NCI-H510A treated with DMSO at 0.1 percent for 48 hours (cell line): ENCODE data around the gene TWNK.

ENCODE experiments used
- DNase-seq: peaks from one replicate; lab custom pipeline; 2025; lab: John Stamatoyannopoulos, UW

The TWNK gene

GRCh38 chr10:100986952-100987684 is at the start of gene TWNK, which contains the start of gene MRPL43:
Gene TWNK (plus strand): TSS chr10:100987543. CDS start chr10:100988211, 668 bp downstream.
Gene MRPL43 (minus strand): TSS chr10:100987497. CDS start chr10:100987443, 54 bp downstream.
- peak; percentile 68 for DNase-seq

GRCh38 chr10:100939763-100940344 is 47.5 kb upstream of the TWNK start:
- no peak for DNase-seq

GRCh38 chr10:100942229-100942628 is 45.1 kb upstream of the TWNK start:
- DNase-seq: no peak

GRCh38 chr10:100943508-100943907 is 43.8 kb upstream of the TWNK start:
- DNase-seq: no peak

- DNase-seq: no peak
Measured at GRCh38 chr10:100945754-100946153, 41.6 kb upstream of the TWNK start.

DNA sequence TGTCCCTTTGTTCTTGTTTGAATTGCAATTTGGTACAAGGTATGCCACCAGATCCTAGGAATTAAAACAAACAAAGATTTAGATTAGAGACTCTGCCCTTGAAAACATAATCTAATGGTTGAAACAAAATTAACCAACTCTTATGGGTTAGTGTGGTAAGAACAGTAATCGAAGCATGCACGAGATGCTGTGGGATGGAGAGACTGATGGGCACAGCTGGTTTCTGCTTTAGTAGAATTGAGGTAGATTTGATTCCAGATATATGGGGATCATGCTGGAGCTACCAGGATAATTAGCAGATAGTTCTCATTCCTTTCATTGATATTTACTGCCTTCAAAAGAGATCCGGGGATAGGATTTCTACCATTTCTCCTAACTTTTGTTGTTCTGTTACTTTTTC is 38.4 kb upstream of the TWNK start:
- no peak for DNase-seq

GRCh38 chr10:100960251-100960650 is 27.1 kb upstream of the TWNK start:
- DNase-seq: no peak

DNA sequence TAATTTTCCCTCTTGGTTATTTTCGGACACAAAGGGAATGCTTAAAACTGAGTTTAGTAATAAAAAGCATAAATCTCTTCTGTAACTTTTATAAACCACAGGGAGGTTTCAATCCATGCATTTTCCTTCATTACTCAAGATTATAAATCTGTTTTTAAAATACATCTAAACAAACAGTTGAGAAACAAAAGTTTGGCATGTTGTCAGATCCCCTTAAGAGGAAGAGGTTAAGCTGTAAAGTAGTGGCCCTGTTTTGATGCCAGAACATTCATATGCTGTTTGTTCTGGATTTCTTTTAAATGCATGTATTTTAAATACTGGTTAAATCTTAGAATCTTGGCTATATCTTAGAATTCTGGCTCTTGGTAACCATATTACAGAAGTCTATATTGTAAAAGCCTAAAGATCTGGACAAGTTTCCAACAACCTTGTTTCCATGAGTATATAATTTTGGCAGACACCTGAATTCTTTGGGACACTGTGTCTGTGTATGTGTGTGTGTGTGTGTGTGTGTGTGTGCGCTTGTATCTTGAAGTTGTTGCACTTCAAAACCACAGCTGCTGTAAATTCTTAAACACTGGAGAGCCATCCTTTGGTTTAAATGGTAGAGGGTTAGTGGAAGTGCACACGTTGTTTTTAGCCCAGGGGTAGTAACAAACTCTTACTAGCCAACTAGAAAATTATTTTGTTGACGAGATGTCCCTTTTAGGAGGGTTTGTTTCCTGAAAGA is 24.8 kb upstream of the TWNK start:
- no peak for DNase-seq

DNA sequence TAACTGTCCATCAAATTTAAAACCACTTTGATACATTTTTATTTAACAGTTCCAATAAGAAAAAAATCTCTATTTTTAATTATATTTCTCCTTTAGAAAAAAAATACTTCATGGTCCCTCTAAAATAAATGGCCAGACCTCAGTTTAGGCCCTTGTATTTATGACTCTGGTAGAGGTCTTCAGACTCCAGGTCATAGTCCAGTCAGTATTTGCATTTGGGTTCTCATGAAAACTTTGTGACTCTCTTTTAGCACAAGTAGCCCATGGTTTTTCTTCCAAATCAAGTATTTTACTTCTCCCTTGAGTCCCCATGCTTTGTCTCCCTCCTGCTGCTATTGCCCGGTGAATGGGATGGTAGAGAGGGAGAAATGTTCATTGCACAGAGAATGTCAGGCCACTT is 23.5 kb upstream of the TWNK start:
- no peak for DNase-seq

DNA sequence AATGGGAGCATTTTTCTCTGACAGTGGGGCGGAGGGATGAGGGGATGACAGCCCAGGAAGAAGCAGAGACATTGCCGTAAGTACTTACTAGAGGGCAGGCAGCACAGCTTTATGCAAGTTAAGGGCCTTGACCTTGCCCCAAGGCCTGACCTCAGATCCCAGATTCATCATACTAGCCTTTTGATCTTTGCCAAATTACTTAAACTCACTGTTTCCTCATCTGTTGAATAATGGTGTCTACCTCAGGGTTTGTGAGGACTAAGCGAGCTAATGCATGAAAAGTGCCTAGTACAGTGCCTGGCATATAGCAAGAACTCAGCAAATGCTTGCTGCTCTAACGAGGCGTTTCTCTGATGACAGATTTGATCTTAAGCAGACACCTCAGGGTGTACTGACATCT is 21.5 kb upstream of the TWNK start:
- DNase-seq: no peak

DNA sequence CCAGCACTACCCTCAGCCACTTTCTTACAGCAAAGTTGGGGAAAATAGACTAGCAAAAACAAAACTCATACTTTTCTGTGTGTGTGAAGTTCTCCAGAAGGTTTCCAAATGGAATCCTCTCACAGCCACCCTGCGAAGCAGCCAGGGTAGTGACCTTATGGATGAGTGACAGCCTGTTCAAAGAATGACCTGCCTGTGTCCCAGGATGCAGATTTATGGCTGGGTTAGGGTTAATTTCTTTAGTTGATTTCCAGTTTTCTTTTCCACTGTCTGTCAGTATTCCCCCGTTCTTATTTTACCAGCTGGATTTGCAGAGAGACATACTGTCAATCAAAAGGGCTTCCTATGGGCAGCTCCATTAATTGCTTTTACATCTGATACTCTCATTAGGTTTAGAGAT is 20.5 kb upstream of the TWNK start:
- DNase-seq: no peak

GRCh38 chr10:100967332-100967731 is 20.0 kb upstream of the TWNK start:
- no peak for DNase-seq

DNA sequence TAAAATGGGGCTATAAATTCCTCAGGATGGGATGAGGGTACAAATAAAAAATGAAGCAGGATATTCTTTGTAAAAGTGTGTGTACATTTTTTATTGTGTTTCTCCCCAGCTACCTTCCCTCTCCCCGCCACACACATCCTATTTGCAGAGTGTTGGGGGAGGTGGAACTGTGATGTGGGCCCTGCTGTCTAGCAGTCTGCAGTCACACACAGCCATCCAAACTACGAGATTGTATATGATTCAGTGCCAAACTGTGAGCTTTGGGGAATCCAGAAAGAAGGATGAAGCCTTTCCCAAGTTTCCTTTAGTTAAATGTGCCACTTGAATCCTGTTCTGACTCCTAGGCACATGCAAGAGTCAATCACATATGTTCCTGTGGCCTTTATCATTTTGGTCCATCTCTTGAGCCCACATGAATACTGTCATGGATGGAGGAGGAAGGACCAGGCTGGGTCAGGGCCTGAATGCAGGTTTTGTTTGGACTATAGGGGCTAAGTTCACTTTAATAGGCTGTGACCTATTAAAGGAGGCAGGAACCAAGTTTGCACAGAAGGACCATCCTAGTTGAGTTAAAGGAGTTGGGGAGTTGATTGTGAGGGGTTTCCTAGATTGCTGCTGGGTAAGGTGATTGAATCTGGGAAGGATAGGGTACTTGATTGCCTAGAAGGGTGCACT is 19.1 kb upstream of the TWNK start:
- DNase-seq: no peak

GRCh38 chr10:100968863-100969186 is 18.5 kb upstream of the TWNK start:
- DNase-seq: no peak

DNA sequence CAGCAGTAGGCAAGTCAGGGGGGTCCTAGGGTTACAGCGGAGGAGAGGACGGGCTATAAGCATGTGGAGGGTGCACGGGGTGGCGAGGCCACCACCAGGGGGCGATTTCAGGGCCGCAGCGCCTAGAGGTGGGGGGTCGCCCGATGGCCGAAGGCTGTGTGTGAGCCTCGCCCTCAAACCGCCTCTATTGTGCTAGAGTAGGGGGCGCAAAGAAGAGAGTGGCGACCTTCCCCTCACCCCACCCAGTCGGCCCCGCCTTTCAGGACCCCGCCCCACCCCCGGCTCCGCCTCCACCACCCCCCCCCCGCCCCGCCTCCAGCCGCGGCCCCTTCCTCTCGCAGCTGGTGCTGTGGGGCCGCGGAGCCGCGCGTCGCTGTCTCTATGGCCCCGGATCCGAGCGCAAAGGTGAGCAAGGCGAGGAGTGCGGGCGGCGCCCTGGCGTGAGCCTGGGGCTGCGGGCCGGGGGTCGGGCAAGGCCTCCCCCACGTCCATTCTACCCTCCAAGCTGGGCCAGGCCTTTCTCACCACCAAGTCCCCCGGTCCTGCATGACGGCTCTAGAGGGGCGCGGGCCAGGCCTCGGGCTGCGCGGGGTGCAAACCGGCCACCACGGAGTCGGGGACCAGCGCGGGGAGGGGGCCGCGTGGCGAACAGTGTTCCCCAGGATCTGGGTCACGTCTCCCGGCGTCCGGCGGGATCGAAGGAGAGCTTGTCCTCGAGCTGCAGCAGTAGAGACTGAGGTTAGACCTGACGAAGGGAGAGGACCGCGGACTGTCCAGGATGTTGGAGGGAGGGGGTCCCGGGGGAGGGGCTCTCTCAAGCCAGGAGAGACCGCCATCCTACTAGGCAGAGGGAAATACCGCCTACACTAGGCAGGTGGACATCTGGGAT is 17.9 kb upstream of the TWNK start, which contains the start of gene SEMA4G:
SEMA4G (plus strand) TSS at position 318 of the 889 bp plus-strand sequence. CDS start 3,409 bp downstream, outside the sequence.
- no peak for DNase-seq

DNA sequence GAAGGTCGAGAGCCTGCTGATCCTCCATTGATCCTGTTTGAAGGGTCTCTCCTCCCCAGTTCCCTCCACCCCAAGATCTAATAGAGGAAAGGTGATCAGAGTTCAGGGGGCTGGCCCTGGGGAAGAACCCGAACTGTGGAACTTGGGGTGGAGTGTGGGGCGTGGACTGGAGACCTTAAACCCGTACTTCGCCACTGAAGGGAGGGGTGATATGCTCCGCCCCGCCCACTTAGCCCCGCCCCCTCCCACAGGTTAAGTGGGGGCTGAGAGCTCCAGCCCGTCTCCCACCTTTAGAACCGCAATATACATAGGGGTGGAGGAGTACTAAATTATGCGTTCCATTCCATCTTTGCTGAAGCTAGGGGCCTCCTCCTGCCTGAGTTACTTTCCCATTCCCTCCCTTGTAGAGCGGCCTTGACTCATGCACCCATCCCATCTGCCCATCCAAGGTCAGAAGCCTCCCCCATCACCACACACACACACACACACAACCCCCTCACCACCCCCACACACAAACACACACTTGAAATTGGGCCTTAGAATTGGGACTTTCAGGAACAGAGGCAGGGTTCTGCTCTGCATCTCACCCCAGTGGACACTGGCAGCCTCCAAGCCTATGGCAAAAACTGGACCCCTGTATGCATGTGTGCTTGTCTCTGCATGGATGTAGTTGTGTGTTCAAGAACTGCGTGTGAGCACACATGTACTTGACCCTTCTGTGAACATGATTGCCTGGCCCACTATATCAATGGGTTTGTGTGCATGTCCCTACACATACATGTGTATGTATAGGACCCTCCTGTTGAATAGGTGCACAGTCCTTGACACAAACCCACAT is 17.0 kb upstream of the TWNK start:
- DNase-seq: no peak

DNA sequence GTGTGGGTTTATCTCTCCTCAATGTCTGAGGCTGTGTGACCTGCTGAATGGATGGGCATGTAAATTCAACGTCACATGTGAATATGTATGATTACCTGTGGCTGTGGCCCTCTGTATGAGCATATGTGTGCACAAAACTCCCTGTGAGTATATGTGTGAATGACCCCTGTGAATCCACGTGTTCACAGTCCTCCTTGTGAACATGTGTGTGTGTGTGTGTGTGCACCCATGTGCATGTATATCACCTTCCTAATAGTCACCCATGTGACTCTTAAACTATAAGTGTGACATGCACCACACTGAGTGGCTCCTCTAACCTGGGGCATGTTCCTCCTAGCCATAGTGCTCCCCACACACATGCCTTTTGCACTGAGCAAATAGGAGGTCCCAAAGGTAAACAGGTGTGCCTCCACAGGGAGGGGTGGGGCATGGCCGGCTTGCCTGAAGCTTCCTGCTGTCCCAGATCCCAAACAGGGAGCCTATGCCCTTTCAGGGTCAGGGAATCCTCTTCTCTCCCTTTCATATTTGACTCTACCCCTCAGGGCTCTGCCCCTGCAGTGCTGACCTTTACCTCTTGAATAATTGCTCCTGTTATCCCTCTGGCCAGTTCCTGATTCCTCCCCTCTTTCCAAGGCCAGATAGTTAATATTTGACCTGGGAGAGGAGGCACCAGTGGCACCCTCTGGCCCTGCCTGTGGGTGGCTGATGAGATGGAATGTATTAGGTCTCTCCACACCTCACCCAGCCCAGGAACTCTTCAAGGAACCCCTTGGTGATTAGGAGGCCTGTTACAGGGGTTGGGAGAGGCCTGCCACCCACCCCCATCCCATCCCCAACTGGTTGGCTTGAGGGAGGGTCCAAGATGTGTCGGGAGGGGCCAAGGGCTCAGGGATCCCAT is 16.2 kb upstream of the TWNK start:
- DNase-seq: no peak

DNA sequence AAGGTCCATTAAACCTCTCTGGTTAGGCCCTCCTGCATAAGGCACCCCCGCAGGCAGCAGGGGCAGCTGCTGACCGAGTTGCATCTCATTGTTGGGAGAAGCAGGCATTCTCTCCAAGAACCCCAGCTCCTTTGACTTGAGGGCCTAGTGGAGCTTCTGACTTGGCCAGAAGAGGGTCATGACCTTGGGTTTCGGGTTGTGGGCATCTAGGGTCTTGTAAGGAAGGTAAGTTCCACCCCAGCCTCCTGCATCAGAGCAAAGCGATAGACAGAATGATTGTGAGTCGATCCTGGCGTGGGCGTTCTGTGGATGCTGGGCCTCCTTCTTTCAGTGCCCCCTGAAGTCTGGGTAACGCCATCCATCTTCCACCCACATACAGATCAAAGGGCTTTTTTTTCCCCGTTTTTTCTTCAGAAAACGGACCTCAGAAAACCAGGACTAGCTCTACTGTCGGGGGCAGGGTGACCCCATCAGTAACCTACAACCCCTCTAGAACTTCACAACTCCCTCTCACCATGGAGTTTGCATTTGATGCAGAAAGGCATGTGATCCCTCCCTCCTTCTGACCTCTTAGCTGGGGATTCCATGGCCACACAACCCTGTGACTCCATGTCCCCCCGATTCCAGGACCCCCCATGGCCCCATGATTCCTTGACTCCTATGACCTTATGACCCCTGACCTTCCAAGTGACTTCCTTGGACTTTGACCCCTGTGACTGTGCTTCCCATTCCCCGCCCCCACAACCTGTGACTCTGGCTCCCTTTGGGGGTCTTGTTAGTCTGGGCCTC is 15.0 kb upstream of the TWNK start:
- DNase-seq: no peak
